OCI-LY1 (cell line): ENCODE results near the gene IFNA8.

Experiments used
- H2AFZ ChIP-seq: fragments of 200-600 bp; sonication (generic), shearing (Covaris generic); 2 replicates; pipeline ENCODE4 v1.6.0; 2014; ENCODE audit warnings: antibody characterized with exemption, mild to moderate bottlenecking, low read length
- H3F3A ChIP-seq: fragments of 200-600 bp; sonication (generic), shearing (Covaris generic); 2 replicates; pipeline ENCODE4 v1.6.0; 2014; ENCODE audit warnings: mild to moderate bottlenecking, antibody characterized with exemption, low read length, moderate library complexity; ENCODE audit not compliant: insufficient read depth
- H3K27ac ChIP-seq: fragments of 200-600 bp; sonication (generic); 2 replicates; pipeline ENCODE4 v1.5.1; 2014; ENCODE audit warnings: low read length, mixed run types, mild to moderate bottlenecking, low read depth; ENCODE audit not compliant: poor library complexity, severe bottlenecking
- H3K27me3 ChIP-seq: fragments of 200-600 bp; sonication (generic); 2 replicates; pipeline ENCODE4 v1.6.0; 2014; ENCODE audit warnings: antibody characterized with exemption, mild to moderate bottlenecking, low read length, moderate library complexity; ENCODE audit not compliant: insufficient read depth
- H3K36me3 ChIP-seq: fragments of 200-600 bp; sonication (generic); 2 replicates; pipeline ENCODE4 v1.6.1; 2014; ENCODE audit warnings: mild to moderate bottlenecking, antibody characterized with exemption, low read length, moderate library complexity, mixed read lengths; ENCODE audit not compliant: insufficient read depth
- H3K4me1 ChIP-seq: fragments of 200-600 bp; sonication (generic); 2 replicates; pipeline ENCODE4 v1.5.1; 2014; ENCODE audit warnings: mild to moderate bottlenecking, low read length, moderate library complexity; ENCODE audit not compliant: insufficient read depth, severe bottlenecking
- H3K4me2 ChIP-seq: fragments of 200-600 bp; sonication (generic), shearing (Covaris generic); 2 replicates; pipeline ENCODE4 v1.6.1; 2014; ENCODE audit warnings: low read length
- H3K4me3 ChIP-seq: fragments of 200-600 bp; sonication (generic); 2 replicates; pipeline ENCODE4 v1.5.1; 2014; ENCODE audit warnings: low read length, low read depth, mild to moderate bottlenecking, mixed read lengths; ENCODE audit not compliant: poor library complexity, severe bottlenecking
- H3K79me2 ChIP-seq: fragments of 200-600 bp; shearing (Covaris generic); 2 replicates; pipeline ENCODE4 v1.6.1; 2016; ENCODE audit warnings: mixed run types, low read length, mixed read lengths; ENCODE audit not compliant: insufficient read depth
- H3K9ac ChIP-seq: fragments of 200-600 bp; sonication (generic), shearing (Covaris generic); 2 replicates; pipeline ENCODE4 v1.6.1; 2014; ENCODE audit warnings: mild to moderate bottlenecking, low read length, mixed read lengths
- H3K9me2 ChIP-seq: fragments of 200-600 bp; sonication (generic), shearing (Covaris generic); 2 replicates; pipeline ENCODE4 v1.6.1; 2014; ENCODE audit warnings: low read depth, mild to moderate bottlenecking, low read length, mixed read lengths
- H3K9me3 ChIP-seq: fragments of 200-600 bp; shearing (Covaris generic); 2 replicates; pipeline ENCODE4 v1.6.1; 2014; ENCODE audit warnings: low read length, mixed read lengths
- H4K20me1 ChIP-seq: fragments of 200-600 bp; sonication (generic), shearing (Covaris generic); 2 replicates; pipeline ENCODE4 v1.6.0; 2016; ENCODE audit warnings: mild to moderate bottlenecking, low read length; ENCODE audit not compliant: insufficient read depth
- CTCF ChIP-seq: fragments of 200-600 bp; sonication (generic), shearing (Covaris generic); IDR thresholded peaks from 2 replicates; pipeline ENCODE4 v1.5.1; 2017; ENCODE audit warnings: mild to moderate bottlenecking, antibody characterized with exemption, low read length, moderate library complexity, mixed read lengths
- EZH2 ChIP-seq: fragments of 200-600 bp; sonication (generic), shearing (Covaris generic); IDR thresholded peaks from 2 replicates; pipeline ENCODE4 v1.8.0; 2017; ENCODE audit warnings: borderline replicate concordance, mixed run types, mild to moderate bottlenecking, antibody characterized with exemption, low read length, moderate library complexity, mixed read lengths

Gene IFNA8

GRCh38 chr9:21414220-21414940, 5.5 kb downstream of the IFNA8 start:
- H3K9ac ChIP-seq: no peak overlapping the region
- no peak for TF ChIP-seq EZH2
- TF ChIP-seq CTCF: no peak
- H3F3A ChIP-seq: no peaks in the 10 kb centered on the region
- no peak overlapping the region for H2AFZ ChIP-seq
- H3K27ac ChIP-seq: no peak overlapping the region
- H3K4me1 ChIP-seq: no peaks in the 10 kb centered on the region
- no peaks in the 10 kb centered on the region for H3K27me3 ChIP-seq
- H3K9me2 ChIP-seq: no peaks in the 10 kb centered on the region
- H3K36me3 ChIP-seq: no peaks in the 10 kb centered on the region
- no peak overlapping the region for H3K4me2 ChIP-seq
- no peaks in the 10 kb centered on the region for H3K79me2 ChIP-seq
- no peaks in the 10 kb centered on the region for H4K20me1 ChIP-seq
- H3K4me3 ChIP-seq: no peak overlapping the region
- no peaks in the 10 kb centered on the region for H3K9me3 ChIP-seq

- H3K4me1 ChIP-seq: no peaks in the 10 kb centered on the region
- no peaks in the 10 kb centered on the region for H3K9me2 ChIP-seq
- H3K4me2 ChIP-seq: no peak overlapping the region
- H4K20me1 ChIP-seq: no peaks in the 10 kb centered on the region
- TF ChIP-seq EZH2: no peak
- no peak for TF ChIP-seq CTCF
- no peaks in the 10 kb centered on the region for H3K36me3 ChIP-seq
- no peak overlapping the region for H3K27ac ChIP-seq
- no peaks in the 10 kb centered on the region for H3K27me3 ChIP-seq
- no peak overlapping the region for H3K4me3 ChIP-seq
- H3K79me2 ChIP-seq: no peaks in the 10 kb centered on the region
- H3F3A ChIP-seq: no peaks in the 10 kb centered on the region
- H3K9me3 ChIP-seq: no peaks in the 10 kb centered on the region
- H3K9ac ChIP-seq: no peak overlapping the region
- no peak overlapping the region for H2AFZ ChIP-seq
Observed at GRCh38 chr9:21415493-21416267, 6.8 kb downstream of the IFNA8 start.

- no peak overlapping the region for H3K4me2 ChIP-seq
Observed at GRCh38 chr9:21428235-21428634, 19.3 kb downstream of the IFNA8 start.

More at GRCh38 chr9:21428235-21428634, 19.3 kb downstream of the IFNA8 start:
- Histone ChIP-seq H3K4me1 (no peaks in the 10 kb centered on the region), H3K9me3 (no peaks in the 10 kb centered on the region), H3K9me2 (no peaks in the 10 kb centered on the region), H3K36me3 (no peaks in the 10 kb centered on the region), H3K9ac (no peak overlapping the region), H3K27me3 (no peaks in the 10 kb centered on the region), H2AFZ (no peak overlapping the region), H3F3A (no peaks in the 10 kb centered on the region), H3K79me2 (no peaks in the 10 kb centered on the region), H3K27ac (no peak overlapping the region), H3K4me3 (no peak overlapping the region), H4K20me1 (no peaks in the 10 kb centered on the region)
- TF ChIP-seq EZH2: no peak
- TF ChIP-seq CTCF: no peak
